GM10266 (cell line): ENCODE results near the gene CFAP74.

Experiments
- DNase-seq: peaks from one replicate; pipeline ENCODE4 v3.0.0; 2012; ENCODE audit errors: extremely low spot score
- CTCF ChIP-seq: IDR thresholded peaks from 2 replicates; pipeline ENCODE4 v1.5.1; 2012; ENCODE audit warnings: mild to moderate bottlenecking, low read depth; ENCODE audit not compliant: control insufficient read depth, insufficient read depth; ENCODE audit errors: missing control alignments

Gene CFAP74

GRCh38 chr1:1959459-1959839 lies 44.1 kb downstream of the CFAP74 start:
- TF ChIP-seq CTCF: no peak
- DNase-seq: no peak

- no peak for DNase-seq
- TF ChIP-seq CTCF: no peak
Observed at GRCh38 chr1:1958071-1958541, 45.5 kb downstream of the CFAP74 start.

GRCh38 chr1:1957533-1957961 lies 46.0 kb downstream of the CFAP74 start:
- no peak for DNase-seq
- no peak for TF ChIP-seq CTCF

- DNase-seq: no peak
Observed at GRCh38 chr1:1956586-1957532, 46.7 kb downstream of the CFAP74 start.

GRCh38 chr1:1956101-1956500 lies 47.5 kb downstream of the CFAP74 start:
- no peak for DNase-seq
- TF ChIP-seq CTCF: no peak

More at GRCh38 chr1:1956586-1957532, 46.7 kb downstream of the CFAP74 start:
- TF ChIP-seq CTCF: no peak

- DNase-seq: no peak
- TF ChIP-seq CTCF: no peak
Observed at GRCh38 chr1:1955621-1956094, 47.9 kb downstream of the CFAP74 start.
